ENCODE data around the gene ATG10.

The ATG10 gene

GRCh38 chr5:82285206-82285605 is 313.4 kb downstream of the ATG10 start:
- DNase-seq, result no peak

- DNase-seq, result no peak
Observed at GRCh38 chr5:82287625-82288024, 315.8 kb downstream of the ATG10 start.

- DNase-seq, result no peak
Observed at GRCh38 chr5:82290005-82290404, 318.2 kb downstream of the ATG10 start.

- DNase-seq, result no peak
Observed at GRCh38 chr5:82290908-82291307, 319.1 kb downstream of the ATG10 start.

GRCh38 chr5:82291420-82291819 is 319.6 kb downstream of the ATG10 start:
- DNase-seq, result no peak

GRCh38 chr5:82295144-82295543 is 323.3 kb downstream of the ATG10 start:
- no peak for DNase-seq

- no peak for DNase-seq
Observed at GRCh38 chr5:82295959-82296531, 324.2 kb downstream of the ATG10 start.

- DNase-seq, result no peak
Observed at GRCh38 chr5:82296929-82297328, 325.1 kb downstream of the ATG10 start.

- no peak for DNase-seq
Observed at GRCh38 chr5:82297711-82298110, 325.9 kb downstream of the ATG10 start.

- DNase-seq, result no peak
Observed at GRCh38 chr5:82298668-82299067, 326.8 kb downstream of the ATG10 start.

GRCh38 chr5:82301190-82301589 is 329.4 kb downstream of the ATG10 start:
- DNase-seq, result no peak
